IMR-90 (cell line): ENCODE results near the gene TMPRSS11B. TPM values are rescaled to one million over a fixed set of nuclear protein-coding genes. Genes with fewer than 3 reads are reported as not detected.

Source experiments
- ATAC-seq: fragments of 200-7000 bp; cut with Tn5 transposase; 2 replicates; pipeline ENCODE4 v1.9.1; 2020; ENCODE audit warnings: low read depth, mild to moderate bottlenecking, moderate library complexity
- BruUV-seq: library from RNA; stranded (reverse); fragments of 400-500 nt; replicated peaks from 2 replicates; lab custom pipeline; 2021; lab: Mats Ljungman, UMichigan
- CTCF ChIA-PET: fragments of 300-600 bp; formaldehyde crosslinking; extraction: SDS; loops from one replicate; lab custom pipeline; 2021; ENCODE audit warnings: antibody characterized with exemption; lab: Yijun Ruan, JAX
- POLR2A ChIA-PET: fragments of 300-600 bp; sonication (Branson Sonifier 250); formaldehyde crosslinking; loops from one replicate; lab custom pipeline; 2022; ENCODE audit warnings: antibody characterized with exemption; ENCODE audit not compliant: unreplicated experiment; lab: Charles Lee
- DNase-seq: peaks from one replicate; pipeline ENCODE4 v3.0.0; 2013
- H2AFZ ChIP-seq: replicated peaks from 2 replicates; pipeline ENCODE3; 2013; ENCODE audit warnings: low read length, mild to moderate bottlenecking; ENCODE audit not compliant: poor library complexity
- H2AK5ac ChIP-seq: 2 replicates; pipeline ENCODE4 v1.6.1; 2013; ENCODE audit warnings: low read depth, low read length, inconsistent platforms
- H2AK9ac ChIP-seq: replicated peaks from 2 replicates; pipeline ENCODE3; 2013; ENCODE audit warnings: mild to moderate bottlenecking, low read depth, low read length, moderate library complexity; ENCODE audit not compliant: poor library complexity
- H2BK120ac ChIP-seq: 2 replicates; pipeline ENCODE4 v1.6.1; 2013; ENCODE audit warnings: low read depth, low read length, inconsistent platforms
- H2BK15ac ChIP-seq: 3 replicates; pipeline ENCODE4 v1.6.1; 2013; ENCODE audit warnings: low read depth, low read length, inconsistent platforms
- H2BK20ac ChIP-seq: 2 replicates; pipeline ENCODE4 v1.6.1; 2013; ENCODE audit warnings: low read depth, mild to moderate bottlenecking, inconsistent platforms, low read length, moderate library complexity
- H2BK5ac ChIP-seq: 2 replicates; pipeline ENCODE4 v1.6.1; 2013; ENCODE audit warnings: mild to moderate bottlenecking, low read depth, low read length, inconsistent platforms; ENCODE audit not compliant: poor library complexity, severe bottlenecking
- H3K14ac ChIP-seq: replicated peaks from 2 replicates; pipeline ENCODE4 v1.6.1; 2013; ENCODE audit warnings: low read depth, low read length, inconsistent platforms
- H3K18ac ChIP-seq: 2 replicates; pipeline ENCODE4 v1.6.1; 2013; ENCODE audit warnings: low read depth, low read length, control low read depth
- H3K23ac ChIP-seq: 2 replicates; pipeline ENCODE4 v1.6.1; 2013; ENCODE audit warnings: low read depth, low read length, inconsistent platforms
- H3K27ac ChIP-seq: 2 replicates; pipeline ENCODE4 v1.5.1; 2013; ENCODE audit warnings: mild to moderate bottlenecking, control low read depth, low read length; ENCODE audit not compliant: insufficient read depth
- H3K27me3 ChIP-seq: 2 replicates; pipeline ENCODE4 v1.6.1; 2013; ENCODE audit warnings: low read length; ENCODE audit not compliant: control insufficient read depth, insufficient read depth
- H3K36me3 ChIP-seq: 2 replicates; pipeline ENCODE4 v1.6.1; 2013; ENCODE audit warnings: low read length, mixed read lengths; ENCODE audit not compliant: control insufficient read depth, insufficient read depth
- H3K4ac ChIP-seq: 2 replicates; pipeline ENCODE4 v1.6.1; 2013; ENCODE audit warnings: low read depth, low read length, inconsistent platforms
- H3K4me1 ChIP-seq: 2 replicates; pipeline ENCODE4 v1.6.1; 2013; ENCODE audit warnings: low read length, mixed read lengths; ENCODE audit not compliant: control insufficient read depth, insufficient read depth
- H3K4me2 ChIP-seq: 2 replicates; pipeline ENCODE4 v1.6.1; 2013; ENCODE audit warnings: low read depth, mild to moderate bottlenecking, control low read depth, low read length, moderate library complexity
- H3K4me3 ChIP-seq: 2 replicates; pipeline ENCODE4 v1.5.1; 2013; ENCODE audit warnings: low read depth, mild to moderate bottlenecking, control low read depth, low read length, moderate library complexity; ENCODE audit not compliant: insufficient read depth
- H3K56ac ChIP-seq: 2 replicates; pipeline ENCODE4 v1.6.1; 2013; ENCODE audit warnings: low read length, inconsistent platforms; ENCODE audit not compliant: insufficient read depth; ENCODE audit errors: extremely low read depth
- H3K79me1 ChIP-seq, 2 experiments: 2 replicates each; pipeline ENCODE4 v1.6.1; 2013; ENCODE audit warnings: low read length in 2 of 2, inconsistent platforms in 1 of 2, low read depth in 1 of 2
- H3K9ac ChIP-seq: 2 replicates; pipeline ENCODE4 v1.6.1; 2013; ENCODE audit warnings: low read depth, low read length, control low read depth
- H3K9me1 ChIP-seq: 2 replicates; pipeline ENCODE4 v1.6.1; 2013; ENCODE audit warnings: low read length, inconsistent platforms; ENCODE audit not compliant: insufficient read depth
- H3K9me3 ChIP-seq: 2 replicates; pipeline ENCODE4 v1.6.1; 2013; ENCODE audit warnings: low read length; ENCODE audit not compliant: control insufficient read depth, insufficient read depth
- H4K20me1 ChIP-seq: 2 replicates; pipeline ENCODE4 v1.6.1; 2013; ENCODE audit warnings: low read length, inconsistent platforms; ENCODE audit not compliant: insufficient read depth
- H4K5ac ChIP-seq: 2 replicates; pipeline ENCODE4 v1.6.1; 2013; ENCODE audit warnings: mild to moderate bottlenecking, low read depth, low read length, control low read depth
- H4K8ac ChIP-seq, 2 experiments: 2 replicates each; pipeline ENCODE4 v1.6.1; 2013; ENCODE audit warnings: low read depth in 2 of 2, low read length in 2 of 2, control low read depth in 1 of 2, inconsistent platforms in 1 of 2
- H4K91ac ChIP-seq: 2 replicates; pipeline ENCODE4 v1.6.1; 2013; ENCODE audit warnings: low read depth, low read length, inconsistent platforms; ENCODE audit not compliant: insufficient read depth
- CEBPB ChIP-seq: IDR thresholded peaks from 2 replicates; pipeline ENCODE4 v1.6.1; 2012; ENCODE audit warnings: low read depth, low read length, improper control_type of control experiment
- CHD1 ChIP-seq: IDR thresholded peaks from 2 replicates; pipeline ENCODE4 v1.6.1; 2012; ENCODE audit warnings: low read depth, low read length, improper control_type of control experiment
- MAZ ChIP-seq: IDR thresholded peaks from 2 replicates; pipeline ENCODE4 v1.6.1; 2012; ENCODE audit warnings: low read depth, mild to moderate bottlenecking, low read length, improper control_type of control experiment, moderate library complexity, borderline replicate concordance
- MXI1 ChIP-seq: IDR thresholded peaks from 2 replicates; pipeline ENCODE4 v1.6.1; 2012; ENCODE audit warnings: low read depth, mild to moderate bottlenecking, low read length, moderate library complexity, borderline replicate concordance
- NFE2L2 ChIP-seq: fragments of 150-350 bp; IDR thresholded peaks from 2 replicates; pipeline ENCODE4 v1.6.1; 2016; ENCODE audit warnings: low read depth, mild to moderate bottlenecking, low read length
- RCOR1 ChIP-seq: IDR thresholded peaks from 2 replicates; pipeline ENCODE4 v1.6.1; 2012; ENCODE audit warnings: mild to moderate bottlenecking, low read length, improper control_type of control experiment; ENCODE audit not compliant: insufficient replicate concordance
- RFX5 ChIP-seq: IDR thresholded peaks from 2 replicates; pipeline ENCODE4 v1.8.0; 2012; ENCODE audit warnings: low read depth, mild to moderate bottlenecking, low read length, moderate library complexity
- SMC3 ChIP-seq: fragments of 150-350 bp; IDR thresholded peaks from 2 replicates; pipeline ENCODE4 v1.6.1; 2016; ENCODE audit warnings: low read depth, mild to moderate bottlenecking, antibody characterized with exemption, low read length, moderate library complexity
- WGBS, 2 experiments: methylation state at CpG; one replicate each; pipeline versions ENCODE4 v1.1.5 to v1.1.7; 2013; ENCODE audit warnings: missing lambda C conversion rate in 2 of 2; ENCODE audit not compliant: insufficient read length in 1 of 2; ENCODE audit errors: extremely low coverage in 2 of 2; 5-methylcytosine and 5-hydroxymethylcytosine counted together
- dilution Hi-C: fragments of 300-500 bp; cut with HindIII; formaldehyde crosslinking; loops from one replicate; pipeline ENCODE4 v1.14.3; 2018; ENCODE audit warnings: low sequenced_read_pairs; ENCODE audit not compliant: unreplicated experiment
- in situ Hi-C: fragments of 300-500 bp; cut with MboI; formaldehyde crosslinking; loops from 3 replicates; pipeline ENCODE4 v1.14.3; 2019; ENCODE audit warnings: low sequenced_read_pairs, inconsistent platforms, mixed read lengths
- intact Hi-C: fragments of 100-400 bp; cut with micrococcal nuclease; formaldehyde crosslinking; loops from 2 replicates; pipeline ENCODE4 v1.10.0; 2022
- polyA plus RNA-seq, 3 experiments: library from polyadenylated mRNA; depleted of rRNA; stranded (reverse); fragments of >200 nt; gene quantifications; 2 replicates each; pipeline ENCODE4 v1.2.3, GENCODE V29; 2012; ENCODE audit warnings: low replicate concordance in 1 of 3
- total RNA-seq: library from RNA; depleted of rRNA; stranded (reverse); fragments of >200 nt; gene quantifications from 2 replicates; pipeline ENCODE4 v1.2.3, GENCODE V29; 2012

The TMPRSS11B gene
- total and polyA plus RNA-seq, 2 of the 4 experiments (the other 2 are of a cell fraction), result not detected

GRCh38 chr4:68180849-68181526, 64.5 kb downstream of the TMPRSS11B start:
- intact Hi-C loops, result no loop called here
- Histone ChIP-seq H3K36me3 (no peaks in the 10 kb centered on the region), H2BK20ac (no peak overlapping the region), H3K4ac (no peak overlapping the region), H3K56ac (no peak overlapping the region), H3K9me3 (no peaks in the 10 kb centered on the region), H3K4me3 (no peak overlapping the region), H3K27me3 (no peaks in the 10 kb centered on the region), H2BK120ac (no peak overlapping the region), H4K5ac (no peak overlapping the region), H2AK9ac (no peak overlapping the region), H3K9ac (no peak overlapping the region), H2AK5ac (no peak overlapping the region), H3K4me1 (no peaks in the 10 kb centered on the region), H3K18ac (no peak overlapping the region), H2BK15ac (no peak overlapping the region), H2AFZ (no peak overlapping the region), H2BK5ac (no peak overlapping the region), H4K20me1 (no peaks in the 10 kb centered on the region), H3K23ac (no peak overlapping the region), H4K91ac (no peak overlapping the region), H3K14ac (no peak overlapping the region), H4K8ac (no peak overlapping the region), H3K79me1 (no peaks in the 10 kb centered on the region), H3K27ac (no peak overlapping the region), H3K4me2 (no peak overlapping the region), H3K9me1 (no peaks in the 10 kb centered on the region)
- in situ Hi-C loops, result no loop called here
- TF ChIP-seq SMC3, result no peak
- no peak for TF ChIP-seq CEBPB
- no peak for TF ChIP-seq MAZ
- no peak for TF ChIP-seq RCOR1
- TF ChIP-seq MXI1, result no peak
- TF ChIP-seq CHD1, result no peak
- no peak for TF ChIP-seq RFX5
- TF ChIP-seq NFE2L2, result no peak
- ChIA-PET CTCF (no interaction called here), POLR2A (no interaction called here)
- dilution Hi-C loops, result no loop called here
- no CpG with 5 or more reads among the region's 1 CpG for WGBS, 2 experiments
- ATAC-seq, result no peak
- no TSS peak for BruUV-seq
- DNase-seq, result no peak
